A549 treated with ZK216348 at 1 μM for 4 hours (cell line): ENCODE measurements around the gene PPIF. TPM values are rescaled to one million over a fixed set of nuclear protein-coding genes. Genes with fewer than 3 reads are reported as not detected.

Experiments used
- total RNA-seq: library from RNA; stranded (reverse); fragments of 200-300 nt; extraction: Qiagen RNA extraction; gene quantifications from 5 replicates; pipeline ENCODE4 v1.2.3, GENCODE V29; 2022; ENCODE audit warnings: low read depth

The PPIF gene
- total RNA-seq, result 125 to 189 TPM (median 143 TPM) in 5 replicates

DNA sequence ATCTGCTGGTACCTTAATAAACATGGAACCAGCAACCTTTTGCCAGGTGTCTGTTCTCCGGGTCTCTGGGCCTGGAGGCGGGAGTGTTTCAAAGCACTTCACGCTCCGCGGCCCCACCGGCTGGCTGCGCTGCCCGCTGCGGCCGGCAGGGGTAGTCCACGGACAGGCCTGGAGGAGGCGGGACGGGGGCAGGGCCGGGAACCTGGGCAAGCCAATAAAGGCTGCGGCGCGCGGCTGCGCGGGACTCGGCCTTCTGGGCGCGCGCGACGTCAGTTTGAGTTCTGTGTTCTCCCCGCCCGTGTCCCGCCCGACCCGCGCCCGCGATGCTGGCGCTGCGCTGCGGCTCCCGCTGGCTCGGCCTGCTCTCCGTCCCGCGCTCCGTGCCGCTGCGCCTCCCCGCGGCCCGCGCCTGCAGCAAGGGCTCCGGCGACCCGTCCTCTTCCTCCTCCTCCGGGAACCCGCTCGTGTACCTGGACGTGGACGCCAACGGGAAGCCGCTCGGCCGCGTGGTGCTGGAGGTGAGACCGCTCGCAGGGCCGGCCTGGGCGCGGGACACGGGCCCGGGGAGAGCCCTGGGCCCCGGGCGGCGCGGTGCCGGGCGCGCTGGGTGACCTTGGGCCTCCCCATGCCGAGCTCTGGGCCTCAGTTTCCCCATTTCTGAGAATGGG is at the start of gene PPIF:
Gene PPIF, plus strand, starts transcription at position 244 of the 668 bp plus-strand sequence. Its CDS starts 80 bp downstream, at position 324.

Other genes starting within 250 kb of the PPIF start
- 2.5 to 4.7 TPM (median 4.0 TPM) in 5 replicates for gene ZCCHC24, start 98.2 kb downstream of the PPIF start, total RNA-seq
- 1.9 to 8.3 TPM (median 2.2 TPM) in 5 replicates for gene EIF5AL1, start 165.1 kb downstream of the PPIF start, total RNA-seq
- not detected in 5 replicates for gene SFTPA2, start 212.9 kb downstream of the PPIF start, total RNA-seq